ENCODE data around the gene HBG1.

Gene HBG1

GRCh38 chr11:5245155-5245554, 4.5 kb downstream of the HBG1 start:
- DNase-seq = no peak

GRCh38 chr11:5243816-5244180, 5.9 kb downstream of the HBG1 start:
- DNase-seq = no peak

GRCh38 chr11:5242933-5243815, 6.5 kb downstream of the HBG1 start:
- no peak for DNase-seq

- DNase-seq = no peak
Measured at GRCh38 chr11:5242208-5242607, 7.4 kb downstream of the HBG1 start.

- DNase-seq = no peak
Measured at GRCh38 chr11:5241458-5241857, 8.2 kb downstream of the HBG1 start.

GRCh38 chr11:5240458-5240857, 9.2 kb downstream of the HBG1 start:
- DNase-seq = no peak

GRCh38 chr11:5240056-5240455, 9.6 kb downstream of the HBG1 start:
- DNase-seq = no peak

GRCh38 chr11:5239046-5239445, 10.6 kb downstream of the HBG1 start:
- no peak for DNase-seq

- no peak for DNase-seq
Measured at GRCh38 chr11:5238486-5238885, 11.2 kb downstream of the HBG1 start.

GRCh38 chr11:5237420-5237819, 12.2 kb downstream of the HBG1 start:
- no peak for DNase-seq

GRCh38 chr11:5235364-5236095, 14.1 kb downstream of the HBG1 start:
- no peak for DNase-seq

GRCh38 chr11:5234381-5234834, 15.2 kb downstream of the HBG1 start, which contains the start of gene HBD:
Gene HBD, minus strand, starts transcription at chr11:5234483. Its CDS starts 50 bp downstream, at chr11:5234433.
- DNase-seq = no peak

- DNase-seq = no peak
Measured at GRCh38 chr11:5233307-5233706, 16.4 kb downstream of the HBG1 start.

GRCh38 chr11:5232821-5233220, 16.8 kb downstream of the HBG1 start:
- no peak for DNase-seq

GRCh38 chr11:5232176-5232575, 17.5 kb downstream of the HBG1 start:
- no peak for DNase-seq

GRCh38 chr11:5231111-5231510, 18.5 kb downstream of the HBG1 start:
- no peak for DNase-seq

- DNase-seq = no peak
Measured at GRCh38 chr11:5230266-5230665, 19.4 kb downstream of the HBG1 start.

GRCh38 chr11:5229796-5230195, 19.9 kb downstream of the HBG1 start:
- no peak for DNase-seq

- no peak for DNase-seq
Measured at GRCh38 chr11:5229356-5229755, 20.3 kb downstream of the HBG1 start.

GRCh38 chr11:5228124-5228523, 21.5 kb downstream of the HBG1 start:
- no peak for DNase-seq

GRCh38 chr11:5227681-5228080, 22.0 kb downstream of the HBG1 start:
- DNase-seq = no peak

GRCh38 chr11:5226732-5227310, 22.8 kb downstream of the HBG1 start, which contains the start of gene HBB:
Gene HBB, minus strand, starts transcription at chr11:5227071. Its CDS starts 50 bp downstream, at chr11:5227021.
- no peak for DNase-seq

GRCh38 chr11:5225480-5225871, 24.2 kb downstream of the HBG1 start:
- DNase-seq = no peak

Measured in stimulated activated CD4-positive, alpha-beta T cell treated with anti-CD3 and anti-CD28 coated beads, Interleukin-1b, Interleukin-23, amount 100 ng/mL, for 48 hours (primary cell).